Neural cell (in vitro differentiated cells): Measurements from ENCODE around the gene CCDC27. TPM values are rescaled to one million over a fixed set of nuclear protein-coding genes. Genes with fewer than 3 reads are reported as not detected.

Experiments used
- H2AFZ ChIP-seq: fragments of 200-600, 300-800 bp; sonication (generic), shearing (Covaris generic); 2 replicates; pipeline ENCODE4 v1.6.0; 2014; ENCODE audit warnings: low read depth, mild to moderate bottlenecking, antibody characterized with exemption, low read length, moderate library complexity
- H3F3A ChIP-seq: fragments of 200-600 bp; shearing (Covaris generic); 2 replicates; pipeline ENCODE4 v1.6.1; 2016; ENCODE audit warnings: mild to moderate bottlenecking, moderate library complexity, mixed read lengths, antibody characterized with exemption, low read length; ENCODE audit not compliant: insufficient read depth, poor library complexity, severe bottlenecking
- H3K27ac ChIP-seq: fragments of 200-600, 300-800 bp; sonication (generic), shearing (Covaris generic); 2 replicates; pipeline ENCODE4 v1.5.1; 2014; ENCODE audit warnings: mild to moderate bottlenecking, low read length, moderate library complexity
- H3K27me3 ChIP-seq: fragments of 300-800, 200-600 bp; sonication (generic), shearing (Covaris generic); 2 replicates; pipeline ENCODE4 v1.6.0; 2014; ENCODE audit warnings: mild to moderate bottlenecking, low read depth, low read length, moderate library complexity; ENCODE audit not compliant: insufficient read depth
- H3K36me3 ChIP-seq: fragments of 300-800, 200-600 bp; sonication (generic), shearing (Covaris generic); 2 replicates; pipeline ENCODE4 v1.5.1; 2014; ENCODE audit warnings: mild to moderate bottlenecking, antibody characterized with exemption, low read length, moderate library complexity; ENCODE audit not compliant: insufficient read depth
- H3K4me2 ChIP-seq: fragments of 300-800, 200-600 bp; sonication (generic), shearing (Covaris generic); 2 replicates; pipeline ENCODE4 v1.6.0; 2014; ENCODE audit warnings: mild to moderate bottlenecking, low read length
- H3K4me3 ChIP-seq: fragments of 300-800, 200-600 bp; sonication (generic), shearing (Covaris generic); 2 replicates; pipeline ENCODE4 v1.5.1; 2014; ENCODE audit warnings: mild to moderate bottlenecking, low read length, moderate library complexity
- H3K79me2 ChIP-seq: fragments of 200-600 bp; shearing (Covaris generic); replicated peaks from 2 replicates; pipeline ENCODE4 v1.6.0; 2014; ENCODE audit warnings: mild to moderate bottlenecking, low read length, moderate library complexity; ENCODE audit not compliant: insufficient read depth
- H3K9ac ChIP-seq: fragments of 300-800, 200-600 bp; sonication (generic), shearing (Covaris generic); 2 replicates; pipeline ENCODE4 v1.6.1; 2016; ENCODE audit warnings: mild to moderate bottlenecking, low read length, mixed read lengths
- H3K9me2 ChIP-seq: fragments of 200-600 bp; shearing (Covaris generic); 2 replicates; pipeline ENCODE4 v1.6.1; 2016; ENCODE audit warnings: mild to moderate bottlenecking, low read length, mixed read lengths; ENCODE audit not compliant: insufficient read depth
- H3K9me3 ChIP-seq: fragments of 200-600, 300-800 bp; sonication (generic), shearing (Covaris generic); 2 replicates; pipeline ENCODE4 v1.6.1; 2016; ENCODE audit warnings: mild to moderate bottlenecking, mixed run types, low read length, moderate library complexity, mixed read lengths
- H4K20me1 ChIP-seq: fragments of 200-600 bp; shearing (Covaris generic); 2 replicates; pipeline ENCODE4 v1.6.1; 2016; ENCODE audit warnings: mild to moderate bottlenecking, mixed run types; ENCODE audit not compliant: insufficient read depth
- EP300 ChIP-seq: fragments of 450-650 bp; conservative IDR thresholded peaks from 2 replicates; pipeline ENCODE4 v1.6.1; 2014; ENCODE audit warnings: antibody characterized with exemption, mild to moderate bottlenecking, moderate library complexity; ENCODE audit not compliant: poor library complexity, severe bottlenecking
- EZH2 ChIP-seq: fragments of 200-600, 300-800 bp; shearing (Covaris generic), sonication (generic); IDR thresholded peaks from 2 replicates; pipeline ENCODE4 v1.6.1; 2014; ENCODE audit warnings: antibody characterized with exemption, low read length, borderline replicate concordance, mild to moderate bottlenecking; ENCODE audit not compliant: insufficient read depth, poor library complexity, severe bottlenecking
- MXI1 ChIP-seq: fragments of 450-650 bp; conservative IDR thresholded peaks from 2 replicates; pipeline ENCODE4 v1.6.1; 2014; ENCODE audit warnings: antibody characterized with exemption, mild to moderate bottlenecking; ENCODE audit not compliant: poor library complexity, severe bottlenecking
- POLR2AphosphoS5 ChIP-seq: IDR thresholded peaks from 2 replicates; pipeline ENCODE4 v1.6.1; 2012
- RAD21 ChIP-seq: fragments of 450-650 bp; conservative IDR thresholded peaks from 2 replicates; pipeline ENCODE4 v1.6.1; 2014; ENCODE audit warnings: antibody characterized with exemption, mild to moderate bottlenecking, moderate library complexity
- SMC3 ChIP-seq: fragments of 450-650 bp; conservative IDR thresholded peaks from 2 replicates; pipeline ENCODE4 v1.6.1; 2014; ENCODE audit warnings: antibody characterized with exemption, mild to moderate bottlenecking, moderate library complexity; ENCODE audit not compliant: poor library complexity
- TAF1 ChIP-seq: IDR thresholded peaks from 2 replicates; pipeline ENCODE4 v1.6.1; 2012; ENCODE audit warnings: low read depth
- polyA plus RNA-seq: library from polyadenylated mRNA; depleted of rRNA; stranded (reverse); fragments of >200 nt; gene quantifications from 2 replicates; pipeline ENCODE4 v1.2.3, GENCODE V29; 2014
- TF ChIP-seq, protein P1 (sequence below): fragments of 450-650 bp; IDR thresholded peaks from 2 replicates; pipeline ENCODE4 v1.5.1; 2014; ENCODE audit warnings: antibody characterized with exemption, mild to moderate bottlenecking, moderate library complexity; ENCODE audit not compliant: poor library complexity, severe bottlenecking

CCDC27 gene
- polyA plus RNA-seq, 1 donor from 2014 or later = not detected

DNA sequence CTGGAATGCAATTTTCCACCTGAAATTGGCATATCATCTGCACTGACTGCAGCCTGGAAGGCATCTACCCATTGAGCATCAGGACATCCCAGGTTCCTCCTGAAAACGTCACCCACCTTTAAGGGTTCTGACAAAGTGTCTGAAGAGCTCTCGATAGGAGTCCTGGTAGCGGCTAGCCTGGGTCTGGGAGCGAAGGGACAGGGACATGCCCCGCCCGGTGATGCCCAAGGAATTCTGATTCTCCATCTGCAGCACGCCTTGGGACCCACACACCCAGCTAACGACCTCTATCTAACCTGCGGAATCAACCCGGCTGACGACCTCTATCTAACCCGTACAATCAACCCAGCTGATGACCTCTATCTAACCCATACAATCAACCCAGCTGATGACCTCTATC, 13.3 kb upstream of the CCDC27 start:
- H3K4me3 ChIP-seq = no peak overlapping the region
- H3K9me3 ChIP-seq = no peaks in the 10 kb centered on the region
- H3K79me2 ChIP-seq = no peaks in the 10 kb centered on the region
- no peak overlapping the region for H3K4me2 ChIP-seq
- TF ChIP-seq EZH2 (no peak), RAD21 (no peak), TAF1 (no peak)
- H2AFZ ChIP-seq = no peak overlapping the region
- H3K27me3 ChIP-seq = no peaks in the 10 kb centered on the region
- no peaks in the 10 kb centered on the region for H3K36me3 ChIP-seq
- H3F3A ChIP-seq = no peaks in the 10 kb centered on the region
- H3K27ac ChIP-seq = no peak overlapping the region
- no peak overlapping the region for H3K9ac ChIP-seq
- no peaks in the 10 kb centered on the region for H3K9me2 ChIP-seq
- H4K20me1 ChIP-seq = no peaks in the 10 kb centered on the region

DNA sequence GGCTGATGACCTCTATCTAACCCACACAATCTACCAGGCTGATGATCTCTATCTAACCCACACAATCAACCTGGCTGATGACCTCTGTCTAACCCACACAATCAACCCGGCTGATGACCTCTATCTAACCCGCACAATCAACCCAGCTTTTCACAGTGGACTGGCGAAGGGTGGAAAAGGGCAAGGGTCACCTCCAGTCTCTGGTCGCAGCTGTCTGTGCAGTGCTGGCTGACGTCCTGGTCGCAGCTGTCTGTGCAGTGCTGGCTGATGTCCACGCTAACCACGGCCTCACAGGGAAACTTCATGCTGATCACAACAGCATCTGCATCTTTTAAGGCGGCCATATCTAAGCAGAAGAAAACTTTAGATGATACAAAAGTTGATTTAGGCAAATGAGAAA, 12.2 kb upstream of the CCDC27 start:
- H3K9me3 ChIP-seq = no peaks in the 10 kb centered on the region
- H4K20me1 ChIP-seq = no peaks in the 10 kb centered on the region
- H3K4me2 ChIP-seq = no peak overlapping the region
- H3K79me2 ChIP-seq = no peaks in the 10 kb centered on the region
- no peaks in the 10 kb centered on the region for H3K9me2 ChIP-seq
- H3K36me3 ChIP-seq = no peaks in the 10 kb centered on the region
- H3K4me3 ChIP-seq = no peak overlapping the region
- no peaks in the 10 kb centered on the region for H3F3A ChIP-seq
- H2AFZ ChIP-seq = no peak overlapping the region
- TF ChIP-seq EP300 (no peak), EZH2 (no peak), RAD21 (no peak)
- H3K9ac ChIP-seq = no peak overlapping the region
- H3K27ac ChIP-seq = no peak overlapping the region
- H3K27me3 ChIP-seq = no peaks in the 10 kb centered on the region

DNA sequence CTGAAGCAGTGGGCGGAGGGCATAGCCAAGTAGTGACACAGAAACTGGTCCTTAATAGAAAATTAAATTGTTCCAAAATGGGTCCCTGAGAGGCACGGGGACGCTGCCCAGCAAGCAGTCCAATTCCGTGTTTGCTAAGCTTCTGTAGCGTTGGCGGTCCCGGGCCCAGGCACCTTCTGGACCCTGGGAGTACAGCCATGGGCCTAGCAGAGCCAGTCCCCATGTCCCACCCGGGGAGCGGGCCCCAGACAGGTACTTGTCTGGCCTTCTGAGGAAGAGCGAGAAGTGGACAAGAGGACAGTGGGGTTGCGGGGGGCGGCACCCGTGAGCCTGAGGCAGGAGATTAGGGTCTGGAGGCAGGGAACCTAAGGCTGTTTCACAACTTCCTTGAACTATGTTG, 11.5 kb upstream of the CCDC27 start:
- no peak overlapping the region for H2AFZ ChIP-seq
- TF ChIP-seq POLR2AphosphoS5 (no peak), TAF1 (no peak), RAD21 (no peak), MXI1 (no peak), SMC3 (no peak), EZH2 (no peak)
- TF ChIP-seq, protein P1, sequence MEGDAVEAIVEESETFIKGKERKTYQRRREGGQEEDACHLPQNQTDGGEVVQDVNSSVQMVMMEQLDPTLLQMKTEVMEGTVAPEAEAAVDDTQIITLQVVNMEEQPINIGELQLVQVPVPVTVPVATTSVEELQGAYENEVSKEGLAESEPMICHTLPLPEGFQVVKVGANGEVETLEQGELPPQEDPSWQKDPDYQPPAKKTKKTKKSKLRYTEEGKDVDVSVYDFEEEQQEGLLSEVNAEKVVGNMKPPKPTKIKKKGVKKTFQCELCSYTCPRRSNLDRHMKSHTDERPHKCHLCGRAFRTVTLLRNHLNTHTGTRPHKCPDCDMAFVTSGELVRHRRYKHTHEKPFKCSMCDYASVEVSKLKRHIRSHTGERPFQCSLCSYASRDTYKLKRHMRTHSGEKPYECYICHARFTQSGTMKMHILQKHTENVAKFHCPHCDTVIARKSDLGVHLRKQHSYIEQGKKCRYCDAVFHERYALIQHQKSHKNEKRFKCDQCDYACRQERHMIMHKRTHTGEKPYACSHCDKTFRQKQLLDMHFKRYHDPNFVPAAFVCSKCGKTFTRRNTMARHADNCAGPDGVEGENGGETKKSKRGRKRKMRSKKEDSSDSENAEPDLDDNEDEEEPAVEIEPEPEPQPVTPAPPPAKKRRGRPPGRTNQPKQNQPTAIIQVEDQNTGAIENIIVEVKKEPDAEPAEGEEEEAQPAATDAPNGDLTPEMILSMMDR = no peak
- no peak overlapping the region for H3K9ac ChIP-seq
- H3K9me2 ChIP-seq = no peaks in the 10 kb centered on the region
- H3K9me3 ChIP-seq = no peaks in the 10 kb centered on the region
- H3K27ac ChIP-seq = no peak overlapping the region
- H3K36me3 ChIP-seq = no peaks in the 10 kb centered on the region
- no peaks in the 10 kb centered on the region for H3K27me3 ChIP-seq
- no peaks in the 10 kb centered on the region for H3F3A ChIP-seq
- H3K79me2 ChIP-seq = peaks cover 5% of the 10 kb centered on the region
- H3K4me2 ChIP-seq = no peak overlapping the region
- no peaks in the 10 kb centered on the region for H4K20me1 ChIP-seq
- no peak overlapping the region for H3K4me3 ChIP-seq
